Endodermal cell (in vitro differentiated cells): ENCODE results near the gene PLBD2. TPM values are rescaled to one million over a fixed set of nuclear protein-coding genes. Genes with fewer than 3 reads are reported as not detected.

Experiments used
- DNase-seq: peaks from one replicate; pipeline ENCODE4 v3.0.0-alpha.2; 2017
- H3K27ac ChIP-seq: 2 replicates; pipeline ENCODE4 v1.5.1; 2013; ENCODE audit warnings: mild to moderate bottlenecking, low read depth, low read length, moderate library complexity
- H3K27me3 ChIP-seq: 2 replicates; pipeline ENCODE4 v1.6.1; 2013; ENCODE audit warnings: mild to moderate bottlenecking, low read length, moderate library complexity; ENCODE audit not compliant: insufficient read depth, control insufficient read depth, poor library complexity, severe bottlenecking
- H3K36me3 ChIP-seq: 2 replicates; pipeline ENCODE4 v1.7.0; 2013; ENCODE audit warnings: mild to moderate bottlenecking, low read length, moderate library complexity; ENCODE audit not compliant: control insufficient read depth, insufficient read depth
- H3K4me1 ChIP-seq: one replicate; pipeline ENCODE4 v1.7.0; 2013; ENCODE audit warnings: low read length; ENCODE audit not compliant: control insufficient read depth, insufficient read depth
- H3K4me3 ChIP-seq: 2 replicates; pipeline ENCODE4 v1.5.1; 2013; ENCODE audit warnings: mild to moderate bottlenecking, low read length, moderate library complexity
- H3K9ac ChIP-seq: 2 replicates; pipeline ENCODE4 v1.6.1; 2013; ENCODE audit warnings: mild to moderate bottlenecking, low read length, moderate library complexity; ENCODE audit not compliant: poor library complexity, severe bottlenecking; ENCODE audit errors: extremely low read depth
- H3K9me3 ChIP-seq: 2 replicates; pipeline ENCODE4 v1.6.1; 2013; ENCODE audit warnings: mild to moderate bottlenecking, low read length, moderate library complexity; ENCODE audit not compliant: control insufficient read depth
- H3K27ac Mint-ChIP-seq: 2 replicates; pipeline ENCODE4 v1.8.0; 2020; ENCODE audit warnings: mixed read lengths
- H3K27me3 Mint-ChIP-seq: 2 replicates; pipeline ENCODE4 v1.8.0; 2021; ENCODE audit warnings: mild to moderate bottlenecking, mixed read lengths; ENCODE audit not compliant: insufficient read depth
- H3K36me3 Mint-ChIP-seq: 2 replicates; pipeline ENCODE4 v1.8.0; 2020; ENCODE audit warnings: low read depth, mixed read lengths
- H3K4me1 Mint-ChIP-seq: 2 replicates; pipeline ENCODE4 v1.8.0; 2020; ENCODE audit warnings: mixed read lengths
- H3K4me3 Mint-ChIP-seq: 2 replicates; pipeline ENCODE4 v1.8.0; 2020; ENCODE audit warnings: mild to moderate bottlenecking, moderate library complexity, mixed read lengths
- H3K9me3 Mint-ChIP-seq: 2 replicates; pipeline ENCODE4 v1.8.0; 2020; ENCODE audit warnings: mild to moderate bottlenecking, mixed read lengths
- WGBS, 2 experiments: methylation state at CpG; one replicate each; pipeline versions ENCODE4 v1.1.5 to v1.1.7; 2013; ENCODE audit warnings: missing lambda C conversion rate in 2 of 2, mixed read lengths in 1 of 2; ENCODE audit not compliant: insufficient coverage in 1 of 2, insufficient read length in 1 of 2; 5-methylcytosine and 5-hydroxymethylcytosine counted together
- long read RNA-seq, 4 experiments: library from polyadenylated mRNA in 2 of 4; library from RNA in 1 of 4; library from capped mRNA in 1 of 4; stranded (forward) in 3 of 4; unstranded in 1 of 4; transcript quantifications; one replicate each; pipeline ENCODE4 v2.0.0, GENCODE V29; 2020 to 2021; ENCODE audit warnings: inconsistent platforms in 1 of 4
- polyA plus RNA-seq, 2 experiments: library from polyadenylated mRNA; stranded (reverse); fragments of 50-300 nt; gene quantifications; one replicate each; pipeline ENCODE4 v1.2.3, GENCODE V29; 2013
- total RNA-seq, 2 donors: library from RNA; stranded (reverse); fragmentation: NEBNext Ultra II Directional in 1 of 2; extraction: Animal tissue kit (Norgen Biotek cat#: 25700) in 1 of 2; gene quantifications; 2 replicates in 1 of 2; 3 replicates in 1 of 2; pipeline ENCODE4 v1.2.1, GENCODE V29; 2021
- TF ChIP-seq, protein P1 (sequence below): fragments of 200-600 bp; sonication (generic); conservative IDR thresholded peaks from 2 replicates; pipeline ENCODE4 v1.5.0; 2021; ENCODE audit warnings: antibody characterized with exemption, mild to moderate bottlenecking

The PLBD2 gene, protein sequence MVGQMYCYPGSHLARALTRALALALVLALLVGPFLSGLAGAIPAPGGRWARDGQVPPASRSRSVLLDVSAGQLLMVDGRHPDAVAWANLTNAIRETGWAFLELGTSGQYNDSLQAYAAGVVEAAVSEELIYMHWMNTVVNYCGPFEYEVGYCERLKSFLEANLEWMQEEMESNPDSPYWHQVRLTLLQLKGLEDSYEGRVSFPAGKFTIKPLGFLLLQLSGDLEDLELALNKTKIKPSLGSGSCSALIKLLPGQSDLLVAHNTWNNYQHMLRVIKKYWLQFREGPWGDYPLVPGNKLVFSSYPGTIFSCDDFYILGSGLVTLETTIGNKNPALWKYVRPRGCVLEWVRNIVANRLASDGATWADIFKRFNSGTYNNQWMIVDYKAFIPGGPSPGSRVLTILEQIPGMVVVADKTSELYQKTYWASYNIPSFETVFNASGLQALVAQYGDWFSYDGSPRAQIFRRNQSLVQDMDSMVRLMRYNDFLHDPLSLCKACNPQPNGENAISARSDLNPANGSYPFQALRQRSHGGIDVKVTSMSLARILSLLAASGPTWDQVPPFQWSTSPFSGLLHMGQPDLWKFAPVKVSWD
- 10 to 100 TPM; 19.6 to 27.6 TPM for total RNA-seq
- polyA plus RNA-seq (2013, experiment 1 of 2): 25.2 TPM
- polyA plus RNA-seq (2013, experiment 2 of 2): 24.0 TPM
- long read RNA-seq, experiment 1, full-length matches to known transcripts: 5 of 11 reads
- long read RNA-seq, experiment 1, partial matches to known transcripts: 1 of 11 reads
- long read RNA-seq, experiment 1, other reads (novel, unspliced or antisense): 5 of 11 reads
- long read RNA-seq, experiment 2, full-length matches to known transcripts: 37 of 47 reads
- long read RNA-seq, experiment 2, partial matches to known transcripts: 9 of 47 reads
- long read RNA-seq, experiment 2, other reads (novel, unspliced or antisense): 1 of 47 reads
- long read RNA-seq, experiment 3, full-length matches to known transcripts: 11 of 16 reads
- long read RNA-seq, experiment 3, partial matches to known transcripts: 1 of 16 reads
- long read RNA-seq, experiment 3, other reads (novel, unspliced or antisense): 4 of 16 reads
- long read RNA-seq, experiment 4, partial matches to known transcripts: 0 of 1 reads
- long read RNA-seq, experiment 4, other reads (novel, unspliced or antisense): 1 of 1 reads

DNA sequence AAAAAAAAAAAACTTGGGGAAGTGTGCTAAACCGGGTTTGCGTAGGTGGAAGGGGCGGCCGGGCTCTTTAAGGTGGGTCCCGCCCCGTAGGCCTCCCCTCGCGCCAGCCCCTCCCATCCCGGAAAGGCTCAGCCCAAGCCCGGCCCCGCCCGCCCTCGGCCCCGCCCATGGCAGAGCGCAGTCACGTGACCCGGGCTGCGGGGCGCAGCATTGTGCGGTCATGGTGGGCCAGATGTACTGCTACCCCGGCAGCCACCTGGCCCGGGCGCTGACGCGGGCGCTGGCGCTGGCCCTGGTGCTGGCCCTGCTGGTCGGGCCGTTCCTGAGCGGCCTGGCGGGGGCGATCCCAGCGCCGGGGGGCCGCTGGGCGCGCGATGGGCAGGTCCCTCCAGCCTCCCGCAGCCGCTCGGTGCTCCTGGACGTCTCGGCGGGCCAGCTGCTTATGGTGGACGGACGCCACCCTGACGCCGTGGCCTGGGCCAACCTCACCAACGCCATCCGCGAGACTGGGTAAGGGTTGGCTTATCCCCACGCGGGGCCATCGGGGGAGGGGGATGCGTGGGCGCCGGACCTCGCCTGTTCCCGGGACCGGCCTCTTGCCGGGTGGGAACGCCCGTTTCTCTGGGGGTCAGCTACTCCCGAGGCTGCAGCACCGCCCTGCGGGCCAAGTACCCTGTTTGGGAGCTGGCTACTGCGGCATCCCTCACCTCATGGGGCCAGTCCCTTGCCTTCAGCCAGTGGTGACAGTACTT lies at the start of gene PLBD2:
Gene PLBD2 (plus strand): TSS at position 207 of the 752 bp plus-strand sequence. CDS start 14 bp downstream, at position 221.
- no peaks in the 10 kb centered on the region for H3K9me3 ChIP-seq
- no peaks in the 10 kb centered on the region for H3K27me3 Mint-ChIP-seq
- H3K27ac ChIP-seq: peak within 1 kb of the TSS; percentile 44
- WGBS, 2 experiments: 1 to 3% methylated on average over 13 to 67 of the region's 67 CpGs
- TF ChIP-seq, protein P1, sequence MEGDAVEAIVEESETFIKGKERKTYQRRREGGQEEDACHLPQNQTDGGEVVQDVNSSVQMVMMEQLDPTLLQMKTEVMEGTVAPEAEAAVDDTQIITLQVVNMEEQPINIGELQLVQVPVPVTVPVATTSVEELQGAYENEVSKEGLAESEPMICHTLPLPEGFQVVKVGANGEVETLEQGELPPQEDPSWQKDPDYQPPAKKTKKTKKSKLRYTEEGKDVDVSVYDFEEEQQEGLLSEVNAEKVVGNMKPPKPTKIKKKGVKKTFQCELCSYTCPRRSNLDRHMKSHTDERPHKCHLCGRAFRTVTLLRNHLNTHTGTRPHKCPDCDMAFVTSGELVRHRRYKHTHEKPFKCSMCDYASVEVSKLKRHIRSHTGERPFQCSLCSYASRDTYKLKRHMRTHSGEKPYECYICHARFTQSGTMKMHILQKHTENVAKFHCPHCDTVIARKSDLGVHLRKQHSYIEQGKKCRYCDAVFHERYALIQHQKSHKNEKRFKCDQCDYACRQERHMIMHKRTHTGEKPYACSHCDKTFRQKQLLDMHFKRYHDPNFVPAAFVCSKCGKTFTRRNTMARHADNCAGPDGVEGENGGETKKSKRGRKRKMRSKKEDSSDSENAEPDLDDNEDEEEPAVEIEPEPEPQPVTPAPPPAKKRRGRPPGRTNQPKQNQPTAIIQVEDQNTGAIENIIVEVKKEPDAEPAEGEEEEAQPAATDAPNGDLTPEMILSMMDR: peak; percentile 15
- H3K4me1 Mint-ChIP-seq: peaks cover 10% of the 10 kb centered on the region
- peak within 1 kb of the TSS; percentile 90 for H3K4me3 ChIP-seq
- H3K36me3 ChIP-seq: no peaks in the 10 kb centered on the region
- peak; percentile 100 for DNase-seq
- no peaks in the 10 kb centered on the region for H3K9me3 Mint-ChIP-seq
- peak within 1 kb of the TSS; percentile 72 for H3K4me3 Mint-ChIP-seq
- peaks cover 4% of the 10 kb centered on the region for H3K4me1 ChIP-seq
- peak within 1 kb of the TSS; percentile 59 for H3K9ac ChIP-seq
- H3K27me3 ChIP-seq: no peaks in the 10 kb centered on the region
- peak within 1 kb of the TSS; percentile 91 for H3K27ac Mint-ChIP-seq
- peaks cover 3% of the 10 kb centered on the region for H3K36me3 Mint-ChIP-seq

DNA sequence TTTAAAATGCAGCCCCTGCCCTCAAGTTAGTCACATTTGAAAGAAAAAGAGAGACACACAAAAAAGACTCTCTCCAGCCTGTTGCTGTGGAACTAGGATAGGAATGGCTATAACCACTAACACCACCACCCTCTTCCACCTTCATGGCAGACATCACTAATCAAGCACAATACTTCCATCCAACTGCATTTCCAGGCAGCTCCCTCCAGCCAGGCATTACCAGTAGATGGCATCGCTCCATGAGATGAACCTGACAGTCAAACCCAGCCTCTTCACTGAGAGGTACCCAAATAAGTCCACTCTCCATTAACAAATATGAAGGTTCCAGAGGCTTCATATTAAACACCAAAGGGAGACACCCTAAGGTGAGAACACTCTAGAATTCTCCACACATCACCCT lies 47.9 kb upstream of the PLBD2 start:
- 91 to 100% methylated on average over 1 of the region's 1 CpG for WGBS, 2 experiments
- no peaks in the 10 kb centered on the region for H3K4me1 Mint-ChIP-seq
- peaks cover 6% of the 10 kb centered on the region for H3K36me3 Mint-ChIP-seq

More for the DNA sequence above, 47.9 kb upstream of the PLBD2 start:
- Histone ChIP-seq H3K27ac (no peak overlapping the region), H3K27me3 (no peaks in the 10 kb centered on the region), H3K36me3 (peaks cover 5% of the 10 kb centered on the region), H3K4me1 (no peaks in the 10 kb centered on the region), H3K4me3 (no peak overlapping the region), H3K9ac (no peak overlapping the region), H3K9me3 (no peaks in the 10 kb centered on the region)
- no peak overlapping the region for H3K27ac Mint-ChIP-seq
- H3K4me3 Mint-ChIP-seq: no peak overlapping the region
- no peaks in the 10 kb centered on the region for H3K27me3 Mint-ChIP-seq
- DNase-seq: peak; percentile 79
- H3K9me3 Mint-ChIP-seq: peaks cover 3% of the 10 kb centered on the region
- TF ChIP-seq, protein P1: peak; percentile 39
